GM12878 (cell line): Measurements from ENCODE around the gene CD83. TPM values are rescaled to one million over a fixed set of nuclear protein-coding genes. Genes with fewer than 3 reads are reported as not detected.
A peak's percentile ranks its signal among the peaks of the same experiment; 100 is the strongest.

Experiments used
- ATF7 ChIP-seq: fragments of 450-650 bp; IDR thresholded peaks from 2 replicates; pipeline ENCODE4 v1.6.1; 2016; ENCODE audit warnings: low read depth, mild to moderate bottlenecking
- CREM ChIP-seq: IDR thresholded peaks from 2 replicates; pipeline ENCODE4 v1.6.1; 2014; ENCODE audit warnings: antibody characterized with exemption, low read depth
- EP300 ChIP-seq, 2 experiments: fragments of 150-350 bp in 1 of 2; IDR thresholded peaks; 2 replicates each; pipeline ENCODE4 v1.6.1; 2011 to 2012; ENCODE audit warnings: low read depth in 2 of 2, low read length in 2 of 2, borderline replicate concordance in 1 of 2, improper control_type of control experiment in 1 of 2, inconsistent platforms in 1 of 2; ENCODE audit not compliant: control insufficient read depth in 1 of 2
- IKZF2 ChIP-seq, 2 experiments: fragments of 450-650 bp; IDR thresholded peaks; 2 replicates each; pipeline ENCODE4 v1.6.1; 2017; ENCODE audit warnings: mild to moderate bottlenecking in 2 of 2, moderate library complexity in 2 of 2
- MLLT1 ChIP-seq: fragments of 450-650 bp; IDR thresholded peaks from 2 replicates; pipeline ENCODE4 v1.6.1; 2016; ENCODE audit warnings: mild to moderate bottlenecking
- RELB ChIP-seq: fragments of 450-650 bp; IDR thresholded peaks from 2 replicates; pipeline ENCODE4 v1.6.1; 2017; ENCODE audit warnings: low read depth, mild to moderate bottlenecking, moderate library complexity
- YY1 ChIP-seq: IDR thresholded peaks from 2 replicates; pipeline ENCODE4 v1.6.1; 2011; ENCODE audit warnings: low read depth, mild to moderate bottlenecking, low read length
- ZNF217 ChIP-seq: fragments of 450-650 bp; IDR thresholded peaks from 2 replicates; pipeline ENCODE4 v1.6.1; 2017; ENCODE audit warnings: antibody characterized with exemption, mild to moderate bottlenecking
- ZNF274 ChIP-seq: IDR thresholded peaks from one replicate; pipeline ENCODE4 v1.8.0; 2011; ENCODE audit not compliant: insufficient read length, insufficient read depth
- ZNF384 ChIP-seq: IDR thresholded peaks from 2 replicates; pipeline ENCODE4 v1.6.1; 2012; ENCODE audit warnings: low read depth, mild to moderate bottlenecking, low read length, improper control_type of control experiment, borderline replicate concordance
- polyA plus RNA-seq, 11 experiments: library from polyadenylated mRNA; depleted of rRNA in 4 of 11; unstranded in 6 of 11; stranded (reverse) in 5 of 11; fragments of >200 nt; fragmentation: Nextera tagmentation in 4 of 11; fragmentation: Illumina TruSeq in 1 of 11; extraction: Ambion mirVana in 4 of 11; extraction: Trizol in 1 of 11; gene quantifications; 1 replicate in 1 of 11; 2 replicates in 10 of 11; pipeline versions ENCODE4 v1.2.1 to v1.2.3, GENCODE V29; 2011 to 2016; ENCODE audit warnings: inconsistent platforms in 2 of 11, missing spikeins in 2 of 11, low read depth in 1 of 11
- total RNA-seq, 4 experiments: library from RNA; depleted of rRNA in 3 of 4; stranded (reverse); fragments of >200 nt in 3 of 4; fragmentation: Illumina TruSeq in 1 of 4; extraction: Trizol in 1 of 4; gene quantifications; 2 replicates each; pipeline versions ENCODE4 v1.2.1 to v1.2.3, GENCODE V29; 2013 to 2021
- TF ChIP-seq, protein P1 (sequence below): fragments of 450-650 bp; IDR thresholded peaks from 2 replicates; pipeline ENCODE4 v1.6.1; 2016; ENCODE audit warnings: mild to moderate bottlenecking

The CD83 gene
- total and polyA plus RNA-seq, 10 of the 15 experiments (the other 5 are each of a cell fraction or from before 2014, with no cell fraction given) = 76.1 to 174 (median 129) TPM

- TF ChIP-seq RELB = peak; percentile 33; the same call in 1 of the 2 replicates
- TF ChIP-seq CREM = peak; percentile 27; the same call in 1 of the 2 replicates
- TF ChIP-seq ZNF384 = no peak; the same call in 1 of the 2 replicates
- peak in 1 of 2 experiments; percentile 44; a peak in 1 of 4 replicates for TF ChIP-seq EP300 (IDR thresholded peaks at IDR 0.05; ENCODE audit: borderline replicate concordance in 1 of 2, control insufficient read depth in 1 of 2, low read depth in 2 of 2, low read length in 2 of 2)
- TF ChIP-seq IKZF2 (IDR thresholded peaks at IDR 0.05) = peak in 1 of 2 experiments; percentile 52; a peak in 2 of 4 replicates
- peak; percentile 38 for TF ChIP-seq ATF7
- no peak for TF ChIP-seq ZNF217
- no peak for TF ChIP-seq ZNF274
- TF ChIP-seq, protein P1, sequence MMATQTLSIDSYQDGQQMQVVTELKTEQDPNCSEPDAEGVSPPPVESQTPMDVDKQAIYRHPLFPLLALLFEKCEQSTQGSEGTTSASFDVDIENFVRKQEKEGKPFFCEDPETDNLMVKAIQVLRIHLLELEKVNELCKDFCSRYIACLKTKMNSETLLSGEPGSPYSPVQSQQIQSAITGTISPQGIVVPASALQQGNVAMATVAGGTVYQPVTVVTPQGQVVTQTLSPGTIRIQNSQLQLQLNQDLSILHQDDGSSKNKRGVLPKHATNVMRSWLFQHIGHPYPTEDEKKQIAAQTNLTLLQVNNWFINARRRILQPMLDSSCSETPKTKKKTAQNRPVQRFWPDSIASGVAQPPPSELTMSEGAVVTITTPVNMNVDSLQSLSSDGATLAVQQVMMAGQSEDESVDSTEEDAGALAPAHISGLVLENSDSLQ = no peak
- no peak for TF ChIP-seq MLLT1
- TF ChIP-seq YY1 = no peak
Observed at GRCh38 chr6:14123386-14124111, 6.0 kb downstream of the CD83 start (continued).
